Stimulated activated CD8-positive, alpha-beta memory T cell treated with anti-CD3 and anti-CD28 coated beads, Interleukin-15, amount 100 ng/mL, for 24 hours (primary cell): ENCODE data around the gene L3MBTL3.
"Not testable (repeated sequence)": the region's sequence is repeated elsewhere in the genome, so short reads cannot be mapped to it uniquely, and the experiment has no call there.

Source experiments
- DNase-seq: peaks from one replicate; pipeline ENCODE4 v3.0.0-alpha.2; 2020; ENCODE audit warnings: low read depth

L3MBTL3 gene

GRCh38 chr6:130076512-130076911 lies 58.1 kb downstream of the L3MBTL3 start:
- no peak for DNase-seq

GRCh38 chr6:130090796-130091195 lies 72.4 kb downstream of the L3MBTL3 start:
- no peak for DNase-seq

GRCh38 chr6:130093546-130093945 lies 75.2 kb downstream of the L3MBTL3 start:
- DNase-seq = no peak

GRCh38 chr6:130098317-130098716 lies 79.9 kb downstream of the L3MBTL3 start:
- no peak for DNase-seq

- DNase-seq = no peak
These were observed 80.7 kb downstream of the L3MBTL3 start for GRCh38 chr6:130099119-130099518.

GRCh38 chr6:130105996-130106704 lies 87.8 kb downstream of the L3MBTL3 start:
- DNase-seq = no peak

GRCh38 chr6:130107710-130108109 lies 89.3 kb downstream of the L3MBTL3 start:
- no peak for DNase-seq

- DNase-seq = no peak
These were observed 92.7 kb downstream of the L3MBTL3 start for GRCh38 chr6:130111031-130111430.

GRCh38 chr6:130113201-130113710 lies 94.9 kb downstream of the L3MBTL3 start:
- DNase-seq = no peak

GRCh38 chr6:130115036-130115435 lies 96.7 kb downstream of the L3MBTL3 start:
- no peak for DNase-seq

GRCh38 chr6:130116273-130116672 lies 97.9 kb downstream of the L3MBTL3 start:
- DNase-seq = no peak

GRCh38 chr6:130117187-130117701 lies 98.9 kb downstream of the L3MBTL3 start:
- DNase-seq = not testable (repeated sequence)

GRCh38 chr6:130118236-130118635 lies 99.9 kb downstream of the L3MBTL3 start:
- DNase-seq = no peak

- DNase-seq = no peak
These were observed 100.8 kb downstream of the L3MBTL3 start for GRCh38 chr6:130119211-130119610.

- no peak for DNase-seq
These were observed 102.3 kb downstream of the L3MBTL3 start for GRCh38 chr6:130120731-130121130.

- no peak for DNase-seq
These were observed 103.9 kb downstream of the L3MBTL3 start for GRCh38 chr6:130122243-130122642.

GRCh38 chr6:130127195-130127594 lies 108.8 kb downstream of the L3MBTL3 start:
- DNase-seq = no peak

GRCh38 chr6:130128326-130128725 lies 109.9 kb downstream of the L3MBTL3 start:
- DNase-seq = no peak

- DNase-seq = no peak
These were observed 111.4 kb downstream of the L3MBTL3 start for GRCh38 chr6:130129762-130130246.

- no peak for DNase-seq
These were observed 113.9 kb downstream of the L3MBTL3 start for GRCh38 chr6:130132286-130132701.

- no peak for DNase-seq
These were observed 116.2 kb downstream of the L3MBTL3 start for GRCh38 chr6:130134582-130134981.

- DNase-seq = no peak
These were observed 118.4 kb downstream of the L3MBTL3 start for GRCh38 chr6:130136798-130137197.

GRCh38 chr6:130138116-130138908 lies 119.9 kb downstream of the L3MBTL3 start:
- DNase-seq = no peak
